OCI-LY3 (cell line): ENCODE data around the gene PGLYRP4.
"Not testable (repeated sequence)": the region's sequence is repeated elsewhere in the genome, so short reads cannot be mapped to it uniquely, and the experiment has no call there.

Experiments used
- H2AFZ ChIP-seq: fragments of 200-600, 300-600 bp; shearing (Covaris generic); 2 replicates; pipeline ENCODE4 v1.6.0; 2014; ENCODE audit warnings: antibody characterized with exemption, low read depth, low read length
- H3K27ac ChIP-seq: fragments of 200-600, 300-600 bp; sonication (generic); 2 replicates; pipeline ENCODE4 v1.5.1; 2014; ENCODE audit warnings: mild to moderate bottlenecking, low read length, moderate library complexity, mixed read lengths
- H3K27me3 ChIP-seq: fragments of 200-600, 300-600 bp; sonication (generic); 2 replicates; pipeline ENCODE4 v1.6.1; 2014; ENCODE audit warnings: low read depth, low read length, mixed read lengths
- H3K36me3 ChIP-seq: fragments of 200-600, 300-600 bp; sonication (generic); replicated peaks from 2 replicates; pipeline ENCODE3; 2014; ENCODE audit warnings: low read depth, low read length, mixed read lengths
- H3K4me1 ChIP-seq: fragments of 300-600, 200-600 bp; sonication (generic); 2 replicates; pipeline ENCODE4 v1.6.1; 2014; ENCODE audit warnings: low read length, mixed read lengths
- H3K4me2 ChIP-seq: fragments of 200-600, 300-600 bp; sonication (generic); 2 replicates; pipeline ENCODE4 v1.6.1; 2014; ENCODE audit warnings: low read length, mixed read lengths
- H3K4me3 ChIP-seq: fragments of 300-600, 200-600 bp; sonication (generic); 2 replicates; pipeline ENCODE4 v1.5.1; 2014; ENCODE audit warnings: antibody characterized with exemption, mild to moderate bottlenecking, low read length, moderate library complexity
- H3K79me2 ChIP-seq: fragments of 300-600, 200-600 bp; shearing (Covaris generic); 2 replicates; pipeline ENCODE4 v1.6.1; 2014; ENCODE audit warnings: mild to moderate bottlenecking, low read length, mixed read lengths
- H3K9ac ChIP-seq: fragments of 300-600, 200-600 bp; shearing (Covaris generic); 2 replicates; pipeline ENCODE4 v1.6.0; 2014; ENCODE audit warnings: mild to moderate bottlenecking, low read length, moderate library complexity
- H3K9me3 ChIP-seq: fragments of 200-600, 300-600 bp; shearing (Covaris generic); 2 replicates; pipeline ENCODE4 v1.6.1; 2014; ENCODE audit warnings: low read length, mixed read lengths; ENCODE audit not compliant: insufficient read depth
- H4K20me1 ChIP-seq: fragments of 200-600, 300-600 bp; sonication (generic); 2 replicates; pipeline ENCODE4 v1.6.1; 2016; ENCODE audit warnings: low read length, mixed read lengths; ENCODE audit not compliant: insufficient read depth
- CTCF ChIP-seq: fragments of 200-600, 300-600 bp; sonication (generic); IDR thresholded peaks from 2 replicates; pipeline ENCODE4 v1.5.1; 2014; ENCODE audit warnings: antibody characterized with exemption, low read length, low read depth
- EZH2phosphoT487 ChIP-seq: fragments of 200-600 bp; shearing (Covaris generic); IDR thresholded peaks from 2 replicates; pipeline ENCODE4 v1.6.1; 2018; ENCODE audit warnings: antibody characterized with exemption, mixed run types, low read depth

PGLYRP4 gene

GRCh38 chr1:153333902-153334301, 14.7 kb downstream of the PGLYRP4 start:
- Histone ChIP-seq H3K9ac (no peak overlapping the region), H3K36me3 (no peaks in the 10 kb centered on the region), H3K9me3 (no peaks in the 10 kb centered on the region), H3K4me2 (no peak overlapping the region), H3K79me2 (no peaks in the 10 kb centered on the region), H3K4me1 (no peaks in the 10 kb centered on the region), H3K27me3 (0 out of 2 replicates have a peak, but pooled peaks cover under 1% of the 10 kb centered on the region), H4K20me1 (no peaks in the 10 kb centered on the region), H2AFZ (no peak overlapping the region), H3K4me3 (no peak overlapping the region), H3K27ac (no peak overlapping the region)
- TF ChIP-seq EZH2phosphoT487, result no peak
- TF ChIP-seq CTCF, result no peak

GRCh38 chr1:153324912-153325311, 23.7 kb downstream of the PGLYRP4 start:
- TF ChIP-seq CTCF (no peak), EZH2phosphoT487 (no peak)
- H3K36me3 ChIP-seq, result peaks cover 6% of the 10 kb centered on the region
- H3K27me3 ChIP-seq, result no peaks in the 10 kb centered on the region
- H3K4me1 ChIP-seq, result peaks cover 12% of the 10 kb centered on the region
- no peak overlapping the region for H3K27ac ChIP-seq
- no peak overlapping the region for H3K4me2 ChIP-seq
- H3K79me2 ChIP-seq, result no peaks in the 10 kb centered on the region
- H4K20me1 ChIP-seq, result no peaks in the 10 kb centered on the region
- H2AFZ ChIP-seq, result no peak overlapping the region
- H3K4me3 ChIP-seq, result no peak overlapping the region
- H3K9ac ChIP-seq, result no peak overlapping the region
- H3K9me3 ChIP-seq, result peaks cover 16% of the 10 kb centered on the region; the same call in 1 of the 2 replicates

GRCh38 chr1:153322568-153322967, 26.1 kb downstream of the PGLYRP4 start:
- Histone ChIP-seq H2AFZ (no peak overlapping the region), H3K27ac (peak overlapping the region; percentile 9), H3K27me3 (0 out of 2 replicates have a peak, but pooled peaks cover 4% of the 10 kb centered on the region), H3K4me1 (peaks cover 12% of the 10 kb centered on the region), H3K4me3 (no peak overlapping the region), H3K9ac (no peak overlapping the region), H3K4me2 (0 out of 2 replicates have a peak overlapping the region, but pooled peaks have one; percentile 12), H4K20me1 (no peaks in the 10 kb centered on the region), H3K9me3 (peaks cover 16% of the 10 kb centered on the region; the same call in 1 of the 2 replicates), H3K79me2 (no peaks in the 10 kb centered on the region), H3K36me3 (peaks cover 6% of the 10 kb centered on the region)
- TF ChIP-seq EZH2phosphoT487 (no peak), CTCF (no peak)

GRCh38 chr1:153318145-153318544, 30.5 kb downstream of the PGLYRP4 start:
- H3K36me3 ChIP-seq, H3K27ac ChIP-seq, H3K4me3 ChIP-seq, H3K9ac ChIP-seq, H3K79me2 ChIP-seq, H4K20me1 ChIP-seq, H2AFZ ChIP-seq, H3K4me2 ChIP-seq: not testable (repeated sequence)
- peaks cover 11% of the 10 kb centered on the region; the same call in 1 of the 2 replicates for H3K9me3 ChIP-seq
- peaks cover 12% of the 10 kb centered on the region for H3K4me1 ChIP-seq
- 0 out of 2 replicates have a peak, but pooled peaks cover 11% of the 10 kb centered on the region for H3K27me3 ChIP-seq

GRCh38 chr1:153316013-153316412, 32.6 kb downstream of the PGLYRP4 start:
- H3K4me1 ChIP-seq, H3K9ac ChIP-seq, H4K20me1 ChIP-seq, H3K4me2 ChIP-seq, H2AFZ ChIP-seq, H3K4me3 ChIP-seq, H3K9me3 ChIP-seq, H3K79me2 ChIP-seq, H3K36me3 ChIP-seq, H3K27ac ChIP-seq: not testable (repeated sequence)
- H3K27me3 ChIP-seq, result 0 out of 2 replicates have a peak, but pooled peaks cover 11% of the 10 kb centered on the region

GRCh38 chr1:153314388-153314787, 34.3 kb downstream of the PGLYRP4 start:
- H4K20me1 ChIP-seq, H3K4me2 ChIP-seq, H3K36me3 ChIP-seq, H3K9me3 ChIP-seq, H3K9ac ChIP-seq, H3K79me2 ChIP-seq, H2AFZ ChIP-seq, H3K4me3 ChIP-seq, H3K27ac ChIP-seq: not testable (repeated sequence)
- 0 out of 2 replicates have a peak, but pooled peaks cover 11% of the 10 kb centered on the region for H3K27me3 ChIP-seq
- H3K4me1 ChIP-seq, result peaks cover 16% of the 10 kb centered on the region
